Naive B cell (primary cell): ENCODE measurements around the gene SH2B2. TPM values are rescaled to one million over a fixed set of nuclear protein-coding genes. Genes with fewer than 3 reads are reported as not detected.
A peak's percentile ranks its signal among the peaks of the same experiment; 100 is the strongest.

ENCODE experiments used
- ATAC-seq, 2 donors: fragments of 150-1000 bp; cut with Tn5 transposase; 2 replicates each; pipeline ENCODE4 v1.10.0; 2021; ENCODE audit warnings: low read depth in 2 of 2, mild to moderate bottlenecking in 2 of 2, moderate library complexity in 2 of 2
- DNase-seq: peaks from one replicate; pipeline ENCODE4 v3.0.0; 2022
- H3K27ac Mint-ChIP-seq, 6 donors: one replicate each; pipeline ENCODE4 v1.8.0; 2020 to 2022; ENCODE audit warnings: mild to moderate bottlenecking in 6 of 6, mixed read lengths in 6 of 6, moderate library complexity in 5 of 6, inconsistent platforms in 2 of 6
- H3K27me3 Mint-ChIP-seq, 3 donors: one replicate each; pipeline ENCODE4 v1.8.0; 2021 to 2022; ENCODE audit warnings: mixed read lengths in 3 of 3, mild to moderate bottlenecking in 1 of 3
- H3K36me3 Mint-ChIP-seq, 2 donors: one replicate each; pipeline ENCODE4 v1.8.0; 2020 to 2022; ENCODE audit warnings: mixed read lengths in 2 of 2, inconsistent platforms in 1 of 2, mild to moderate bottlenecking in 1 of 2
- H3K4me1 Mint-ChIP-seq, 3 donors: one replicate each; pipeline ENCODE4 v1.8.0; 2020 to 2022; ENCODE audit warnings: mixed read lengths in 3 of 3, inconsistent platforms in 1 of 3, mild to moderate bottlenecking in 1 of 3, moderate library complexity in 1 of 3
- H3K4me3 Mint-ChIP-seq, 8 donors: one replicate each; pipeline ENCODE4 v1.8.0; 2020 to 2022; ENCODE audit warnings: mild to moderate bottlenecking in 8 of 8, mixed read lengths in 8 of 8, moderate library complexity in 8 of 8, inconsistent platforms in 2 of 8
- H3K9me3 Mint-ChIP-seq, 7 donors: one replicate each; pipeline ENCODE4 v1.8.0; 2020 to 2022; ENCODE audit warnings: mixed read lengths in 7 of 7, mild to moderate bottlenecking in 5 of 7, inconsistent platforms in 2 of 7, moderate library complexity in 1 of 7
- polyA plus RNA-seq, 6 donors: library from polyadenylated mRNA; unstranded; fragments of 300-500 nt; fragmentation: Illumina TruSeq; gene quantifications; one replicate each; pipeline ENCODE4 v1.2.3, GENCODE V29; 2021; ENCODE audit warnings: low read depth in 6 of 6

The SH2B2 gene
- polyA plus RNA-seq, 6 donors from 2014 or later: 15.4 to 78.4 (median 27.2) TPM

GRCh38 chr7:102285540-102286236 lies 980 bp upstream of the SH2B2 start:
- ATAC-seq (peak; percentile 1 to 4), DNase-seq (no peak)
- Mint-ChIP-seq H3K27me3 (no peaks in the 10 kb centered on the region), H3K9me3 (no peaks in the 10 kb centered on the region), H3K36me3 (no peaks in the 10 kb centered on the region), H3K4me3 (peak overlapping the region; percentile 78 to 93 (median 88)), H3K4me1 (peaks cover 34 to 54% (median 52%) of the 10 kb centered on the region in 3 donors), H3K27ac (peak overlapping the region in 5 of 6 donors; percentile 63 to 88 (median 74))

DNA sequence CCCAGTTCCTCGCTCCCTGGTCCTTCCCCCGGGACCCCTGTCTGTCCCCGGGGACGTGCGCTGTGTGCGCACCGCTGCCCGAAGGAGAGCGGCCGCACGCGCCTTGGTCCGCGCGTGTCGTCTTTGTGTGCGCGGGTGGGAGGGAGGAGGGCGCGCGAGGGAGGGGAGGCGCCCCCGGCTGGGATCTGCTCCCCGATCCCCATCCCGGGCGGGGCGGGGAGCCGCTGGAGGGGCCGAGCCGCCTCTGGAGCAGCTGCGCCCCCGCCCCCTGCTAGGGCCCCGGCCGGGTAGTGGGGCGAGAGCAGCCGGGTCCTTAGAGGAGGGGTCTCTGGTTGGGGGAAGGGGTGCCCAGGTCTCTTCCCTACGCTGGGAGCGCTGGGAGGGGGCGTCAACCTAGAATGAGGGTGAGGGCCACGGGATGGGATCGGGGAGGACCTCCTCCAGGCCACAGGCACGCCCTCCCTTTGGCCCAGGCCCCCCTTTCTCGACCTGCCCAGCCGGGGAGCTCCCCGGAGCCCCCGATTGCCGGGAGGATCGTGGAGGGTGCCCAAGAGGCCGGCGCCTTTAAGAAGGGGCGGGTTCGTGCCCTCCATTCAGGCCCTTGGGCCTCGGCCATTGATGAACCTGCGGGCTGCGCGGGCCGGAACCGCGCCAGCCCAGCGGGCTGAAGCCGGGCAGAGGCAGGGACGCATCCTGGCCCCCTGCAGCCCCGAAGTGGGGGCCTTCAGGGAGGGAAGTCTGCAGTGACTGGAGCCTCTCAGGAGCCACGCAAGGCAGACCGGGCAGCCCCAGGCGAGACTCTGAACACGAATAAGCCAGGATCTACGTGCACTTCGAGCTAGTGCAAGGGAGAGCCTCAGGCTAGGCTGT lies 678 bp downstream of the SH2B2 start:
- DNase-seq (no peak), ATAC-seq (peak; percentile 17 to 27)
- H3K36me3 Mint-ChIP-seq: no peaks in the 10 kb centered on the region
- peak overlapping the region; percentile 84 to 96 (median 92) for H3K4me3 Mint-ChIP-seq
- H3K27me3 Mint-ChIP-seq: no peaks in the 10 kb centered on the region
- H3K4me1 Mint-ChIP-seq: peaks cover 46 to 69% (median 68%) of the 10 kb centered on the region in 3 donors
- H3K27ac Mint-ChIP-seq: peak overlapping the region in 1 of 6 donors; percentile 75
- H3K9me3 Mint-ChIP-seq: no peaks in the 10 kb centered on the region

GRCh38 chr7:102287981-102288278 lies 1.3 kb downstream of the SH2B2 start:
- Mint-ChIP-seq H3K4me3 (peak overlapping the region; percentile 84 to 96 (median 92)), H3K9me3 (no peaks in the 10 kb centered on the region), H3K27ac (peak overlapping the region in 4 of 6 donors; percentile 6 to 93 (median 91)), H3K36me3 (no peaks in the 10 kb centered on the region), H3K4me1 (peaks cover 46 to 72% (median 67%) of the 10 kb centered on the region in 3 donors), H3K27me3 (no peaks in the 10 kb centered on the region)
- no peak for DNase-seq
- ATAC-seq: no peak

- Mint-ChIP-seq H3K9me3 (no peaks in the 10 kb centered on the region), H3K27me3 (no peaks in the 10 kb centered on the region), H3K36me3 (no peaks in the 10 kb centered on the region), H3K4me3 (peak overlapping the region; percentile 84 to 96 (median 92)), H3K4me1 (peaks cover 46 to 73% (median 66%) of the 10 kb centered on the region in 3 donors), H3K27ac (peak overlapping the region; percentile 70 to 93 (median 86))
- ATAC-seq (no peak), DNase-seq (no peak)
Measured at GRCh38 chr7:102288285-102288930, 1.7 kb downstream of the SH2B2 start.

DNA sequence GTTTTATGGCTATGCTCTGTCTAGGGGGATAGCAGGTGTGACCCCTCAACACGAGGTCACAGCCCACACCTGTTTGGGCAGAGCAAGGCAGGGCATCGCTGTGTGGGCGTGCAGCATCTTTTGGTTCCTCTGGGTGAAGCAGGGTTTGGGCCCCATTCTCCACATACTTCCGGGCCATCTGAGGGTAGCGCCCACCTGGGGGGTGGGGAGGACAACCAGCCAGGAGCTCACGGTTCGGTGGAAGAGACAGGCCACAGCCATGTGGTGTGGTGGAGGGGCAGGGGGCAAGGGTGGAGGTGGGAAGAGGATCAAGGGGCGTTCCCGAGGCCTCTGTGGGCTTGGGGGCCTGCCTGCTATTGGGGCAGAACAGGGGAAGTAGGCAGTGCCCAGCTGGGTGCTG lies 2.4 kb downstream of the SH2B2 start:
- DNase-seq: peak; percentile 48
- Mint-ChIP-seq H3K4me1 (peaks cover 53 to 73% (median 70%) of the 10 kb centered on the region in 3 donors), H3K36me3 (no peaks in the 10 kb centered on the region), H3K27me3 (no peaks in the 10 kb centered on the region), H3K27ac (peak overlapping the region; percentile 59 to 93 (median 86)), H3K4me3 (peak overlapping the region; percentile 84 to 96 (median 92)), H3K9me3 (no peaks in the 10 kb centered on the region)
- ATAC-seq: peak; percentile 20 to 31

DNA sequence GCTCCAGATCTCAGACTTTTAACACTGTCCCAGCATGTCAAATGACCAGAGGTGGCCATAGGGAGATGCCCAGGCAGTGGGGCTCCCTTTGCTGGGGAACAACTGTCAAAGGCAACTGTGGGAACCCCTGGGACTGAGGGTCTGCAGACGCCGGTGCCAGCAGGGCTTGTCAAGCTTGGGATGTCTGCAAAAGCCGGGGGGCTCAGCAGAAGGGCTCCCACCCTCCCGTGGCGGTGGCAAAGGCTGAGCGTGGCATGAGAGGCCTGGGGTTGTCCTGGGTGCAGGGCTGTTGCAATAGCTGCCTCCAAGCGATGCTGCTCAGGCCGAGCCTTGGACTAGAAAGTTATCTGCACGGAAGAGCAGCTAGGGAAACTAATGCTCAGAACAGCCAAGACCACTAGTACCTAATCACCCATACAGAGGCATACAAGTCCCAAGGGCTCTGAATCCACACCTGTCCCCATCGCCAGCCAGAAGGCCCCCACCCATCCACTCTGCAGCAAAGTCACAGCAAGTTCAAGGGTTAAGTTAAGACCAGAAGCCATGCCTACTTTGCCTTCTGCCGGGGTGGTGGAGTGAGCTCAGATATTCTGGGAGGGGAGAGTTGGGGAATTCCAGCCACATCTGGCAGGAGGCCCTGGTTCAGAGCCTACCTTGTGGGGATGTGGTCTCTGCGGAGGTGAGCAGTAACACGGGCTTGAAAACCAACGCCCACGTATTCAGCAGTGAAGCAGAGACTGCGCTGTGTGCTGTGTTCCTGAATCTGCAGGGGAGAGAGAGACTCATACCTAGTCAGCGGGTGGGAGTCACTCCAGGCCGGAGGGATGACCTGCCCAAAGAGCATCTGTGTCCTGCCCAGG lies 4.6 kb downstream of the SH2B2 start:
- H3K27ac Mint-ChIP-seq: peak overlapping the region in 5 of 6 donors; percentile 59 to 94 (median 85)
- DNase-seq (peak; percentile 53), ATAC-seq (peak; percentile 36 to 43)
- peaks cover 62 to 77% (median 76%) of the 10 kb centered on the region in 3 donors for H3K4me1 Mint-ChIP-seq
- H3K4me3 Mint-ChIP-seq: peak overlapping the region; percentile 67 to 96 (median 88)
- H3K27me3 Mint-ChIP-seq: no peaks in the 10 kb centered on the region
- H3K9me3 Mint-ChIP-seq: peaks cover 0 to 2% (median 0%) of the 10 kb centered on the region in 7 donors
- peaks cover 0 to 4% of the 10 kb centered on the region in 2 donors for H3K36me3 Mint-ChIP-seq

DNA sequence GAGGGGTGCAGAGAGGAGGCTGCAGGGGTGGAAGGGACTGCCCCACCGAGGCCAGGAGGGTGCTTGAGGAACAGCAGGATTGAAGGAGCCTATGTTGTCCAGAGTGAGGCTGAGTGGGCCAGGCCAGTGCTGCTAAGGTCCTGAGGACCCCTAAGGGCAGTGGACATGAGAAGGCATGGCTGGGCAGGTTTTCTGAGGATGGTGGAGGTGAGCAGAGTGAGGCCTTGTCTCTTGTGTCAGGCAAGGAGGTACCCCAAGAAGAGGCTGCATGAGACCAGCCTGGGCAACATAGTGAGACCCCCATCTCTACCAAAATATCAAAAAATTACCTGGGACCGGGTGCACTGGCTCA lies 5.2 kb downstream of the SH2B2 start:
- Mint-ChIP-seq H3K4me3 (peak overlapping the region; percentile 67 to 96 (median 88)), H3K4me1 (peaks cover 65 to 83% (median 80%) of the 10 kb centered on the region in 3 donors), H3K27me3 (no peaks in the 10 kb centered on the region), H3K9me3 (peaks cover 0 to 2% (median 0%) of the 10 kb centered on the region in 7 donors), H3K36me3 (peaks cover 0 to 4% of the 10 kb centered on the region in 2 donors), H3K27ac (peak overlapping the region in 4 of 6 donors; percentile 76 to 94 (median 89))
- DNase-seq (no peak), ATAC-seq (no peak)

DNA sequence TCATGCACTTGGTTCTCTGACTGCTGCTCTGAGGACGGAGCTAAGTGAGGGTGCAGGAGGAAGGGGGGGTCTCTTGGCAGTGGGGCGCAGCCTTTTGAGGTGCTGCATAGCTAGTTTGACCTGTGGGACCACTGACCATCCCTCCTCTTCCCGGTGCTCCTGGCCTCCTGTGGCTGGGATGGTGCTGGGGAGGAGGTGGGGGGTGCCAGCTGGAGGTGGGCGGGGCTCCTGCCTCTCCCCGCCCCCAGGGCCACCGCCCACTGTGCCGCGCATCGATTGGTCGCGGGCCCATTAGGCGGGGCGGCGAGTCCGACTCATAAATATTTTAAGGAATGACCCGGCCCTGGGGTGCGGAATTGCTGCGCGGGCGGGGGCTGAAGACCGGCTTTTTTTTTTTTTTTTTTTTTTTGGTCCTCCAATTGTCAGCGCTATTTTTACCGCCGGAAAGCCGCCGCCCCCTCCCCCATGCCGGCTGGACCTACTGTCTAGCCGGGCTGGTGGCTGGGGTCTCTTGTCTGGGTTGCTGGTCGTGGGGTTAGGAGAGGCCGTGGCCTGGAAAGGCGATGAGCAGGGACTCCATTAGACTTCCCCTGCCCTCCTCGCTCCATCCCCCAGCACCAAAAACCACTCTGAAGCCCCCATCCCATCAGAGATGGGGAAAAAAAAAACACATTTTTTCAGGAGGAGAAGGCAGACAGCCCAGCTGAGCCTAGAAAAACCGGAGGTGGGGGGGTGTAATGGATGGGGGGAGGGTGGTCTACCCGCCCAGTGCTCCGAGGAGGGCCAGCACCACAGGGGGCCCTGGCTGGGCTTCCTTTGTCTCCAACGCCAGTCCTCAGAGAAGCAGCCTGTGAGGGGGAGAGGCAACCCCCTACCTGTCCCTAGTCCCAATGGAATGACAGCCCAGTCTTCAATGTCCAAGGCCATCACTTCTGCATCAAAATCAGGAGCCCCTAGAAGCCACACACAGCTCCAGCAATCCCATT lies 6.4 kb downstream of the SH2B2 start:
- DNase-seq: no peak
- ATAC-seq: no peak
- peaks cover 70 to 94% (median 84%) of the 10 kb centered on the region in 3 donors for H3K4me1 Mint-ChIP-seq
- H3K4me3 Mint-ChIP-seq: peak overlapping the region in 4 of 8 donors; percentile 42 to 59 (median 54)
- H3K9me3 Mint-ChIP-seq: peaks cover 0 to 2% (median 0%) of the 10 kb centered on the region in 7 donors
- H3K27me3 Mint-ChIP-seq: no peaks in the 10 kb centered on the region
- peaks cover 0 to 11% of the 10 kb centered on the region in 2 donors for H3K36me3 Mint-ChIP-seq
- peak overlapping the region in 4 of 6 donors; percentile 44 to 93 (median 80) for H3K27ac Mint-ChIP-seq

DNA sequence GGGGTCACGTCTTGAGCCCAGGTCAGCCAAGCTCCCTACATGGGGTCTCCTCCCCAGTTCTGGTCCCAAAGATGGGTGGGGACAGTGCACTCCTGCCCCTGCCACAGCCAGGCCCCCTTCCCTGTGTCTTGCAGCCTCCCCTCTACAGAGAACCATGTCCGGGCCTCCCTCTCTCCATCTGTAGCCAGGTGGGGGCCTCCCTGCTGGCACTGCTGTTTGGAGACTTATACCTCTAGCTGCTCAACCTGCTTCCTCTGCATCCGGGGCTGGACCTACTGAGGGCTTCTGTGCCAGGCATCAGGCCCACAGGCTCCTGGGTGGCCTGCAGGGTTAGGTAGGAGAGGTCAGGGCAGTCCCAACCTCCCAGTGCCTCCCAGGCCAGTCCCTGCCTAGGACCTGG lies 7.9 kb downstream of the SH2B2 start:
- Mint-ChIP-seq H3K27me3 (no peaks in the 10 kb centered on the region), H3K36me3 (peaks cover 0 to 13% of the 10 kb centered on the region in 2 donors), H3K27ac (peak overlapping the region in 1 of 6 donors; percentile 86), H3K4me3 (peak overlapping the region in 2 of 8 donors; percentile 42 to 56), H3K9me3 (peaks cover 0 to 2% (median 0%) of the 10 kb centered on the region in 7 donors), H3K4me1 (peaks cover 58 to 89% (median 77%) of the 10 kb centered on the region in 3 donors)
- ATAC-seq: no peak
- no peak for DNase-seq

GRCh38 chr7:102295346-102296178 lies 8.9 kb downstream of the SH2B2 start:
- Mint-ChIP-seq H3K4me1 (peaks cover 54 to 84% (median 74%) of the 10 kb centered on the region in 3 donors), H3K27me3 (no peaks in the 10 kb centered on the region), H3K9me3 (peaks cover 0 to 2% (median 0%) of the 10 kb centered on the region in 7 donors), H3K36me3 (peaks cover 0 to 13% of the 10 kb centered on the region in 2 donors), H3K27ac (peak overlapping the region; percentile 20 to 88 (median 72)), H3K4me3 (peak overlapping the region in 3 of 8 donors; percentile 42 to 49 (median 47))
- DNase-seq (no peak), ATAC-seq (no peak)

DNA sequence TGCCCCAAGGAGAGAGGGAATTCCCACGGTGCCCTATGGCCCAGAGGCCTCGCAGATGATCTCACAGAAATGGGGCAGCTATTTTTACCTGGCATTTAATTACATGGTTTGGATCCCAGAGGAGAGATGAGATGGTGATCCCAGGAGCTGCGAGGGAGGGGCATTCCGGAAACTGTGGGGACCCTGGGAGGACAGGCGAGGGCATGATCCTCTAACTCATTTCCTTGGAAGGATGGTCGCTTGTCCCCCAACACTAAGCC lies 9.4 kb downstream of the SH2B2 start:
- H3K9me3 Mint-ChIP-seq: peaks cover 0 to 2% (median 0%) of the 10 kb centered on the region in 7 donors
- H3K27ac Mint-ChIP-seq: peak overlapping the region in 3 of 6 donors; percentile 37 to 86 (median 64)
- no peak for ATAC-seq
- DNase-seq: no peak
- H3K36me3 Mint-ChIP-seq: peaks cover 0 to 13% of the 10 kb centered on the region in 2 donors
- no peaks in the 10 kb centered on the region for H3K27me3 Mint-ChIP-seq
- peaks cover 51 to 79% (median 68%) of the 10 kb centered on the region in 3 donors for H3K4me1 Mint-ChIP-seq
- no peak overlapping the region for H3K4me3 Mint-ChIP-seq
